Testis (tissue), 2 donors: ENCODE results near the gene LRRC3B.

ENCODE experiments used
- POLR2A ChIP-seq: fragments of 450-650 bp; IDR thresholded peaks from one replicate; pipeline ENCODE4 v1.6.1; 2017; ENCODE audit warnings: antibody characterized with exemption, mild to moderate bottlenecking, moderate library complexity
- TF ChIP-seq, protein P1 (sequence below), 3 experiments: fragments of 450-650 bp in 2 of 3; fragments of 200-600 bp in 1 of 3; sonication (generic) in 1 of 3; IDR thresholded peaks; one replicate each; pipeline ENCODE4 v1.5.1; 2016 to 2019; ENCODE audit warnings: antibody characterized with exemption in 3 of 3, mild to moderate bottlenecking in 2 of 3, moderate library complexity in 1 of 3

DNA sequence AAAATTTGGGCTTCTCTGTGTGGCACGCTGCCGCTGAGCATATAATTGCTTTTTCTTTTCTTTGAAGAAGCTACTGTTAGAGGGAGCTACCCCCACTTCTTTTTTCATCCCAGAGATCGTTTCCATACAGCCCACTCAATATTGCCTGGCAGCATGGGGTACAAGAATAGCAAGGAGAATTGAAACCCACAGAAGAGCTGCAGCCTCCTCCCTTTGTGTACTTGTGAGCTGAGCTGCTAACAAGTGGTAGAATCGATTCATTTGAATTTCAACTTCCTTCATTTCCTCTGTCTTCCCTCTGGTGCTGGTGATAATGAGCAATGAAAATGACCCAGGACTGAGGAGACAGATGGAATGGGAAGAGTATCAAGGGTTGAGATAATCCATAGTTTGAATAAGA, 64.9 kb downstream of the LRRC3B start:
- TF ChIP-seq, protein P1, sequence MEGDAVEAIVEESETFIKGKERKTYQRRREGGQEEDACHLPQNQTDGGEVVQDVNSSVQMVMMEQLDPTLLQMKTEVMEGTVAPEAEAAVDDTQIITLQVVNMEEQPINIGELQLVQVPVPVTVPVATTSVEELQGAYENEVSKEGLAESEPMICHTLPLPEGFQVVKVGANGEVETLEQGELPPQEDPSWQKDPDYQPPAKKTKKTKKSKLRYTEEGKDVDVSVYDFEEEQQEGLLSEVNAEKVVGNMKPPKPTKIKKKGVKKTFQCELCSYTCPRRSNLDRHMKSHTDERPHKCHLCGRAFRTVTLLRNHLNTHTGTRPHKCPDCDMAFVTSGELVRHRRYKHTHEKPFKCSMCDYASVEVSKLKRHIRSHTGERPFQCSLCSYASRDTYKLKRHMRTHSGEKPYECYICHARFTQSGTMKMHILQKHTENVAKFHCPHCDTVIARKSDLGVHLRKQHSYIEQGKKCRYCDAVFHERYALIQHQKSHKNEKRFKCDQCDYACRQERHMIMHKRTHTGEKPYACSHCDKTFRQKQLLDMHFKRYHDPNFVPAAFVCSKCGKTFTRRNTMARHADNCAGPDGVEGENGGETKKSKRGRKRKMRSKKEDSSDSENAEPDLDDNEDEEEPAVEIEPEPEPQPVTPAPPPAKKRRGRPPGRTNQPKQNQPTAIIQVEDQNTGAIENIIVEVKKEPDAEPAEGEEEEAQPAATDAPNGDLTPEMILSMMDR (IDR thresholded peaks at IDR 0.05), result no peak
- no peak for TF ChIP-seq POLR2A
